ENCODE measurements around the gene CYLD.

The CYLD gene

DNA sequence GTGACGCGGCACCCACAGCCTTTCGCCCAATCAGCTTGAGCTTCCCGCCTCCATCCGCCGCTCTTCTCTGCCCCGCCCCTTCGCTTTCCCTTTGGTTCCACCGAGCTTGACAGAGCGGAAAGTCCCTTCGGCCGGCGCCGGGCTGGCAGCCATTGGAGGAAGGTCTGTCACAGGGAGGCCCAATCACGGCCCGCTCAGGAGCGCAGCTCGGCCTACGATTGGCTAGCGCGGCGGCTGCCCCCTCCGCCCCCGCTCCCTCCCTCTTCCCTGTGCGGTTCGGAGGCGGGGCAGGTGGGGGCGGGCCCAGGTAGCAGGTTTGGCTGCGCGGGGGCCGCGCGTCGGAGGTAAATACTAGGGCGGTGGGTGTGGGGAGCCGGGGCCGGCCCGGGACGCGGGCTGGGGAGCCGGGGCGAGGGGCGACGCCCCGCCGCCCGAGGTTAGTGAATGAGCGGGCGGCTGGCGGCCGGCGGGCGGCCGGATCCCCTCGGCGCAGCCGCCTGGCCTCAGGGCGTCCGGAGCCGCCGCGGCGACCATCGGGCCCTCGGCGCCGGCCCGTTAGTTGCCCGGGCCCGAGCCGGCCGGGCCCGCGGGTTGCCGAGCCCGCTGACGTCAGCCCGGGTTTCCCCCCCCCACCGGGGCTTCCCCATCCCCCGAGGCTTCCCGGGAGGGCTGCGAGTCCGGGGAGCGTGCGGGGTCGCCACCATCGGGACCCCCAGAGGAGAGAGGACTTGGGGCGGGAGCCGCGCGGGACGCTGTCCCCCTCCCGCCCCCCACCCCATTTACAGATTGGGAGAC, at the start of gene CYLD:
CYLD (plus strand) TSS at position 306 of the 795 bp plus-strand sequence. CDS start 7,613 bp downstream, outside the sequence.
- Histone ChIP-seq H3K4me3 (ENCODE audit: low read depth in 1 of 5, low read length in 5 of 5) (peak within 1 kb of the TSS; percentile 78 to 83 (median 82)), H3K9me3 (ENCODE audit: control insufficient read depth in 5 of 5, low read length in 5 of 5) (no peaks in the 10 kb centered on the region), H3K27me3 (ENCODE audit: control insufficient read depth in 5 of 5, insufficient read depth in 4 of 5, low read length in 5 of 5) (no peaks in the 10 kb centered on the region), H3K27ac (ENCODE audit: low read depth, low read length) (peak within 1 kb of the TSS; percentile 89), H3K4me1 (ENCODE audit: control insufficient read depth in 5 of 5, insufficient read depth in 5 of 5, low read length in 5 of 5) (peaks cover 0 to 25% (median 15%) of the 10 kb centered on the region in 5 donors), H3K36me3 (ENCODE audit: control insufficient read depth in 5 of 5, insufficient read depth in 5 of 5, low read length in 5 of 5) (peaks cover 0 to 9% (median 5%) of the 10 kb centered on the region in 5 donors), H3K9ac (ENCODE audit: low read length in 5 of 5) (peak within 1 kb of the TSS; percentile 7 to 93 (median 89))

DNA sequence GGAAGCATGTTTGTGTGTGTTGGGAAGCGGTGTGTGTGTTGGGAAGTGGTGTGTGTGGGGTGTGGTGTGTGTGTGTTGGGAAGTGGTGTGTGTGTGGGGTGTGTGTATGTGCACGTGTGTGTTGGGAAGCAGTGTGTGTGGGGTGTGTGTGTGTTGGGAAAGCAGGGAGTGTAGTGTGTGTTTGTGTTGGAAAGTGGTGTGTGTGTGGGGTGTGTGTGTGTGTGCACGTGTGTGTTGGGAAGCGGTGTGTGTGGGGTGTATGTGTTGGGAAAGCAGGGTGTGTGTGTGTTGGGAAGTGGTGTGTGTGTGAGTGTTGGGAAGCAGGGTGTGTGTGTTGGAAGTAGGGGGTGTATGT, 49.3 kb upstream of the CYLD start:
- no peaks in the 10 kb centered on the region for H3K36me3 ChIP-seq (ENCODE audit: control insufficient read depth in 5 of 5, insufficient read depth in 5 of 5, low read length in 5 of 5)
- H3K4me3 ChIP-seq (ENCODE audit: low read depth in 1 of 5, low read length in 5 of 5), result peak overlapping the region in 1 of 5 donors; percentile 61
- no peak overlapping the region for H3K27ac ChIP-seq (ENCODE audit: low read depth, low read length)
- H3K4me1 ChIP-seq (ENCODE audit: control insufficient read depth in 5 of 5, insufficient read depth in 5 of 5, low read length in 5 of 5), result peaks cover 8 to 47% (median 38%) of the 10 kb centered on the region in 5 donors
- H3K9ac ChIP-seq (ENCODE audit: low read length in 5 of 5), result no peak overlapping the region
- peaks cover 0 to 2% (median 0%) of the 10 kb centered on the region in 5 donors for H3K27me3 ChIP-seq (ENCODE audit: control insufficient read depth in 5 of 5, insufficient read depth in 4 of 5, low read length in 5 of 5)
- H3K9me3 ChIP-seq (ENCODE audit: control insufficient read depth in 5 of 5, low read length in 5 of 5), result no peaks in the 10 kb centered on the region

DNA sequence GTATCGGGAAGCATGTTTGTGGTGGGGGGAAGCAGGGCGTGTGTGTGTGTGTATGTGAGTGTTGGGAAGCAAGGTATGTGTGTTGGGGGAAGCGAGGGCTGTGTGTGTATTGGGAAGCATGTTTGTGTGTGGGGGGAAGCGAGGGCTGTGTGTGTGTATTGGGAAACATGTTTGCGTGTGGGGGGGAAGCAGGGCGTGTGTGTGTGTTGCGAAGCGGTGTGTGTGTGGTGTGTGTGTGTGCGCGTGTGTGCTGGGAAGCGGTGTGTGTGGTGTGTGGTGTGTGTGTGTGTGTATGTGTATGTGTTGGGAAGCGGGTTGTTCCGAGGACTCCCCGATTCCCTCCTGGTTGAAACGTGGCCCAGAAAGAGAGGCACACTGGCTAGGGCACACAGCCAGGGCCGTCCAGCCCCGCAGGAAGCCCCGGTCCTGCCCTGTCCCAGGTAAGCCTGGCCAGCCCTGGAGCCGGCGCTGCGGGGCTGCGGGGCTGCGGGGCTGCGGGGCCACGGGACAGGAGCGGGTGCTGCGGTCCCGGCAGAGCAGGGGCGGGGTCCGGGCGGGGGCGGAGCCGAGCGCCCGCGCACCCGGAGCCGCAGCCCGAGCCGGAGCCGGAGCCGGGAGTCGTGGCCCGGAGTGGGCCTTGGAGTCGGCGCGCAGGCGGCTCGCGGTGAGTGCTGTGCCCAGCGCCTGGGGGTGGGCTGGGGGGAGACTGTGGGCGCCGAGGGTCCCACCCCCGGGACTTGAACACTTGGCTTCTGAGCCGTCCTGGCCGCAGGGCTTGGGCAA, 48.7 kb upstream of the CYLD start, which contains the start of gene NOD2:
NOD2 (plus strand) TSS at position 608 of the 783 bp plus-strand sequence. CDS start 5,890 bp downstream, outside the sequence.
- no peaks in the 10 kb centered on the region for H3K9me3 ChIP-seq (ENCODE audit: control insufficient read depth in 5 of 5, low read length in 5 of 5)
- peaks cover 0 to 2% (median 0%) of the 10 kb centered on the region in 5 donors for H3K27me3 ChIP-seq (ENCODE audit: control insufficient read depth in 5 of 5, insufficient read depth in 4 of 5, low read length in 5 of 5)
- no peak within 1 kb of the TSS for H3K27ac ChIP-seq (ENCODE audit: low read depth, low read length)
- H3K9ac ChIP-seq (ENCODE audit: low read length in 5 of 5), result peak within 1 kb of the TSS in 4 of 5 donors; percentile 64 to 75 (median 70)
- no peaks in the 10 kb centered on the region for H3K36me3 ChIP-seq (ENCODE audit: control insufficient read depth in 5 of 5, insufficient read depth in 5 of 5, low read length in 5 of 5)
- peak within 1 kb of the TSS; percentile 51 to 64 (median 61) for H3K4me3 ChIP-seq (ENCODE audit: low read depth in 1 of 5, low read length in 5 of 5)
- peaks cover 10 to 48% (median 38%) of the 10 kb centered on the region in 5 donors for H3K4me1 ChIP-seq (ENCODE audit: control insufficient read depth in 5 of 5, insufficient read depth in 5 of 5, low read length in 5 of 5)

- peaks cover 13 to 56% (median 43%) of the 10 kb centered on the region in 5 donors for H3K4me1 ChIP-seq (ENCODE audit: control insufficient read depth in 5 of 5, insufficient read depth in 5 of 5, low read length in 5 of 5)
- no peak overlapping the region for H3K27ac ChIP-seq (ENCODE audit: low read depth, low read length)
- H3K4me3 ChIP-seq (ENCODE audit: low read depth in 1 of 5, low read length in 5 of 5), result peak overlapping the region in 4 of 5 donors; percentile 51 to 64 (median 62)
- H3K27me3 ChIP-seq (ENCODE audit: control insufficient read depth in 5 of 5, insufficient read depth in 4 of 5, low read length in 5 of 5), result peaks cover 0 to 2% (median 0%) of the 10 kb centered on the region in 5 donors
- H3K36me3 ChIP-seq (ENCODE audit: control insufficient read depth in 5 of 5, insufficient read depth in 5 of 5, low read length in 5 of 5), result no peaks in the 10 kb centered on the region
- no peaks in the 10 kb centered on the region for H3K9me3 ChIP-seq (ENCODE audit: control insufficient read depth in 5 of 5, low read length in 5 of 5)
- H3K9ac ChIP-seq (ENCODE audit: low read length in 5 of 5), result peak overlapping the region in 3 of 5 donors; percentile 64 to 75 (median 68)
Observed at GRCh38 chr16:50694206-50694605, 47.7 kb upstream of the CYLD start.

- H3K27me3 ChIP-seq (ENCODE audit: control insufficient read depth in 5 of 5, insufficient read depth in 4 of 5, low read length in 5 of 5), result peaks cover 0 to 2% (median 0%) of the 10 kb centered on the region in 5 donors
- H3K4me1 ChIP-seq (ENCODE audit: control insufficient read depth in 5 of 5, insufficient read depth in 5 of 5, low read length in 5 of 5), result peaks cover 18 to 62% (median 46%) of the 10 kb centered on the region in 5 donors
- no peak overlapping the region for H3K4me3 ChIP-seq (ENCODE audit: low read depth in 1 of 5, low read length in 5 of 5)
- H3K27ac ChIP-seq (ENCODE audit: low read depth, low read length), result peak overlapping the region; percentile 63
- H3K9me3 ChIP-seq (ENCODE audit: control insufficient read depth in 5 of 5, low read length in 5 of 5), result no peaks in the 10 kb centered on the region
- H3K36me3 ChIP-seq (ENCODE audit: control insufficient read depth in 5 of 5, insufficient read depth in 5 of 5, low read length in 5 of 5), result no peaks in the 10 kb centered on the region
- H3K9ac ChIP-seq (ENCODE audit: low read length in 5 of 5), result no peak overlapping the region
Observed at GRCh38 chr16:50695017-50696000, 46.6 kb upstream of the CYLD start.

- Histone ChIP-seq H3K4me1 (ENCODE audit: control insufficient read depth in 5 of 5, insufficient read depth in 5 of 5, low read length in 5 of 5) (peaks cover 18 to 62% (median 46%) of the 10 kb centered on the region in 5 donors), H3K9me3 (ENCODE audit: control insufficient read depth in 5 of 5, low read length in 5 of 5) (no peaks in the 10 kb centered on the region), H3K36me3 (ENCODE audit: control insufficient read depth in 5 of 5, insufficient read depth in 5 of 5, low read length in 5 of 5) (no peaks in the 10 kb centered on the region), H3K27me3 (ENCODE audit: control insufficient read depth in 5 of 5, insufficient read depth in 4 of 5, low read length in 5 of 5) (peaks cover 0 to 2% (median 0%) of the 10 kb centered on the region in 5 donors), H3K9ac (ENCODE audit: low read length in 5 of 5) (peak overlapping the region in 1 of 5 donors; percentile 4), H3K4me3 (ENCODE audit: low read depth in 1 of 5, low read length in 5 of 5) (no peak overlapping the region), H3K27ac (ENCODE audit: low read depth, low read length) (peak overlapping the region; percentile 63)
Observed at GRCh38 chr16:50696126-50696525, 45.8 kb upstream of the CYLD start.

DNA sequence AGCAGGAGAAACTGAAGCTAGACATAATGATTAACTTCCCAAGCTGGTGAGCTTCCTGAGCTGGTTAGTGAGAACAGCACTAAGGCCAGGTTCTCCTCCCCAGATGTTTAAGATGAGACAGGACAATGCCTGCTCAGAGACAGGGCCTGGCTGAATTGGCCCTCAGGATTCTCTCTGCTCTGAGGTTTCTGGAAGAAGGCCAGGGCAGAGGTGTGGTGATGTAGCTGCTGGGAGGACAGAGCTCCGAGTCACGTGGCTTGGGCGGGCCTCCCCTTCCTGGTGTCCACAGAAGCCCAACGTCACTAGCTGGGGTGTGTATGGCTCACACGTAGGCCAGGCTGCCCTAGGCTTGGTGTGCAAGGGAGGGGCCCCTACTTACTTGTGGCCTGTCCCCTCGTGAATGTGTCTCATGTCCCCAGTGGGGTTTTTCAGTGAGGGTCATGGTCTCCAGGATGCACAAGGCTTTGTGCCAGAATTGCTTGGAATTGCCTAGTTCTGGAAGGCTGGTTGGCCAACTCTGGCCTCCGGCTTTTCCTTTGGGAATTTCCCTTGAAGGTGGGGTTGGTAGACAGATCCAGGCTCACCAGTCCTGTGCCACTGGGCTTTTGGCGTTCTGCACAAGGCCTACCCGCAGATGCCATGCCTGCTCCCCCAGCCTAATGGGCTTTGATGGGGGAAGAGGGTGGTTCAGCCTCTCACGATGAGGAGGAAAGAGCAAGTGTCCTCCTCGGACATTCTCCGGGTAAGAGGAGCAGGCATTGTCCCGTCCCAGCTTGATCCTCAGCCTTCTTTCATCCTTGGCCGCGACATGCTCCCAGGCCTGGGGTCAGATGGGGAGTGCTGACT, 45.1 kb upstream of the CYLD start:
- H3K9me3 ChIP-seq (ENCODE audit: control insufficient read depth in 5 of 5, low read length in 5 of 5), result no peaks in the 10 kb centered on the region
- peaks cover 18 to 62% (median 46%) of the 10 kb centered on the region in 5 donors for H3K4me1 ChIP-seq (ENCODE audit: control insufficient read depth in 5 of 5, insufficient read depth in 5 of 5, low read length in 5 of 5)
- H3K27me3 ChIP-seq (ENCODE audit: control insufficient read depth in 5 of 5, insufficient read depth in 4 of 5, low read length in 5 of 5), result peaks cover 0 to 2% (median 0%) of the 10 kb centered on the region in 5 donors
- H3K9ac ChIP-seq (ENCODE audit: low read length in 5 of 5), result no peak overlapping the region
- no peaks in the 10 kb centered on the region for H3K36me3 ChIP-seq (ENCODE audit: control insufficient read depth in 5 of 5, insufficient read depth in 5 of 5, low read length in 5 of 5)
- peak overlapping the region in 2 of 5 donors; percentile 1 to 17 for H3K4me3 ChIP-seq (ENCODE audit: low read depth in 1 of 5, low read length in 5 of 5)
- peak overlapping the region; percentile 63 for H3K27ac ChIP-seq (ENCODE audit: low read depth, low read length)

DNA sequence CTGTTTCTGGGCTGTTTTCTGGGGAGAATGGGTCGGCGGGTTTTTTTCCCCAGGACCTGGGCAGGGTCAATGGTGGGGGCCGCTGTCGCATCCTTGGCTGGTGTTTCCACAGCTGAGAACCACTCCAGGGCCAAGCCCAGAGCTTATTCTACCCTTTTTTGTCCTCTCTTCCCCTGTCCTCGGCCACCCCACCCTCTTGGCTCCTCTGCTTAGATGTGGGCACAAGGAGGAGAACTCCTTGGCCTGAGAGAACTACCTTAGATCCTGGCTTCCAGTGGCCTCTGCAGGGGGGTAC, 44.5 kb upstream of the CYLD start:
- H3K4me3 ChIP-seq (ENCODE audit: low read depth in 1 of 5, low read length in 5 of 5), result peak overlapping the region in 4 of 5 donors; percentile 36 to 75 (median 62)

More for the DNA sequence above, 44.5 kb upstream of the CYLD start:
- H3K9me3 ChIP-seq (ENCODE audit: control insufficient read depth in 5 of 5, low read length in 5 of 5), result no peaks in the 10 kb centered on the region
- H3K36me3 ChIP-seq (ENCODE audit: control insufficient read depth in 5 of 5, insufficient read depth in 5 of 5, low read length in 5 of 5), result no peaks in the 10 kb centered on the region
- peaks cover 18 to 62% (median 46%) of the 10 kb centered on the region in 5 donors for H3K4me1 ChIP-seq (ENCODE audit: control insufficient read depth in 5 of 5, insufficient read depth in 5 of 5, low read length in 5 of 5)
- H3K27ac ChIP-seq (ENCODE audit: low read depth, low read length), result peak overlapping the region; percentile 63
- peak overlapping the region in 2 of 5 donors; percentile 32 to 74 for H3K9ac ChIP-seq (ENCODE audit: low read length in 5 of 5)
- H3K27me3 ChIP-seq (ENCODE audit: control insufficient read depth in 5 of 5, insufficient read depth in 4 of 5, low read length in 5 of 5), result peaks cover 0 to 2% (median 0%) of the 10 kb centered on the region in 5 donors

Data from subcutaneous abdominal adipose tissue (tissue), 5 donors.